K562 (cell line): ENCODE measurements around the gene TMEM176B. TPM values are rescaled to one million over a fixed set of nuclear protein-coding genes. Genes with fewer than 3 reads are reported as not detected.
"Not testable (repeated sequence)": the region's sequence is repeated elsewhere in the genome, so short reads cannot be mapped to it uniquely, and the experiment has no call there.

Experiments
- ATAC-seq: fragments of 200-7000 bp; cut with Tn5 transposase; 3 replicates; pipeline ENCODE4 v1.9.1; 2020; ENCODE audit warnings: moderate library complexity
- BruUV-seq: library from RNA; stranded (reverse); fragments of 400-500 nt; replicated peaks from 2 replicates; lab custom pipeline; 2021; lab: Mats Ljungman, UMichigan
- CTCF ChIA-PET: fragments of 300-600 bp; formaldehyde crosslinking; extraction: SDS; loops from one replicate; lab custom pipeline; 2021; ENCODE audit warnings: low intra/inter-chr PET ratio; lab: Yijun Ruan, JAX
- POLR2A ChIA-PET: fragments of 300-600, 350-650 bp; sonication (Branson Sonifier 250); formaldehyde crosslinking; extraction: SDS; loops from one replicate; lab custom pipeline; 2021; ENCODE audit warnings: antibody characterized with exemption, inconsistent platforms; lab: Yijun Ruan, JAX
- DNase-seq, 4 experiments: peaks; one replicate each; pipeline versions ENCODE4 v3.0.0 to v3.0.0-alpha.2; 2011 to 2018; ENCODE audit warnings: low spot score in 3 of 4, mixed read lengths in 3 of 4; ENCODE audit errors: extremely low read depth in 1 of 4
- FAIRE-seq: peaks from 2 replicates; lab custom pipeline; 2011; peaks lifted over from hg19 to GRCh38; lab: Jason Lieb, UNC
- H2AFZ ChIP-seq: 2 replicates; pipeline ENCODE4 v1.6.0; 2011; ENCODE audit warnings: low read depth, low read length, control low read depth, inconsistent platforms
- H3K27ac ChIP-seq: fragments of 200-600 bp; 3 replicates; pipeline ENCODE4 v1.8.0; 2011; ENCODE audit warnings: low read depth, mild to moderate bottlenecking, control low read depth, inconsistent platforms, low read length, moderate library complexity, mixed read lengths; ENCODE audit errors: extremely low read depth
- H3K27me3 ChIP-seq, 2 experiments: fragments of 300-600 bp in 1 of 2; 2 replicates in 1 of 2; 3 replicates in 1 of 2; pipeline versions ENCODE4 v1.6.0 to v1.8.0; 2011; ENCODE audit warnings: inconsistent platforms in 2 of 2, low read length in 2 of 2, mild to moderate bottlenecking in 1 of 2, mixed read lengths in 1 of 2, moderate library complexity in 1 of 2; ENCODE audit not compliant: control insufficient read depth in 2 of 2, insufficient read depth in 2 of 2
- H3K36me3 ChIP-seq: fragments of 300-600 bp; 3 replicates; pipeline ENCODE4 v1.8.0; 2011; ENCODE audit warnings: mild to moderate bottlenecking, low read length, inconsistent platforms; ENCODE audit not compliant: control insufficient read depth, insufficient read depth
- H3K4me1 ChIP-seq, 2 experiments: fragments of 200-600 bp in 1 of 2; replicated peaks in 1 of 2; 2 replicates in 1 of 2; 3 replicates in 1 of 2; pipeline versions ENCODE4 v1.5.1 to v1.8.0; 2011; ENCODE audit warnings: inconsistent platforms in 2 of 2, low read length in 2 of 2, mild to moderate bottlenecking in 1 of 2, mixed read lengths in 1 of 2, moderate library complexity in 1 of 2; ENCODE audit not compliant: control insufficient read depth in 2 of 2, insufficient read depth in 2 of 2
- H3K4me2 ChIP-seq: 2 replicates; pipeline ENCODE4 v1.6.1; 2011; ENCODE audit warnings: low read length, control low read depth, inconsistent platforms, mixed read lengths; ENCODE audit not compliant: insufficient read depth
- H3K4me3 ChIP-seq: fragments of 200-600 bp; sonication (generic), shearing (Covaris generic); 2 replicates; pipeline ENCODE4 v1.5.1; 2016; ENCODE audit warnings: control low read depth, inconsistent platforms
- H3K79me2 ChIP-seq: fragments of 200-600 bp; 3 replicates; pipeline ENCODE4 v1.8.0; 2011; ENCODE audit warnings: low read length, inconsistent platforms; ENCODE audit not compliant: control insufficient read depth, insufficient read depth
- H3K9ac ChIP-seq, 2 experiments: 2 replicates each; pipeline versions ENCODE4 v1.6.0 to v1.6.1; 2011; ENCODE audit warnings: low read depth in 2 of 2, low read length in 2 of 2, control low read depth in 1 of 2, inconsistent platforms in 1 of 2, mild to moderate bottlenecking in 1 of 2, mixed read lengths in 1 of 2; ENCODE audit not compliant: insufficient read depth in 1 of 2
- H3K9me1 ChIP-seq: one replicate; pipeline ENCODE4 v1.6.0; 2011; ENCODE audit warnings: inconsistent platforms, mild to moderate bottlenecking, low read length, moderate library complexity; ENCODE audit not compliant: control insufficient read depth, insufficient read depth
- H3K9me3 ChIP-seq: replicated peaks from 2 replicates; pipeline ENCODE4 v1.5.1; 2011; ENCODE audit warnings: low read depth, low read length, inconsistent platforms; ENCODE audit not compliant: control insufficient read depth, insufficient read depth
- H4K20me1 ChIP-seq: replicated peaks from 2 replicates; pipeline ENCODE4 v1.6.1; 2011; ENCODE audit warnings: low read length, inconsistent platforms, mixed read lengths; ENCODE audit not compliant: control insufficient read depth, insufficient read depth
- BMI1 ChIP-seq: fragments of 150-350 bp; IDR thresholded peaks from 2 replicates; pipeline ENCODE4 v1.6.1; 2014; ENCODE audit warnings: low read length
- CHCHD3 ChIP-seq: fragments of 250-450 bp; sonication (Bioruptor Pico); IDR thresholded peaks from 2 replicates; pipeline ENCODE4 v2.1.2; 2022; ENCODE audit warnings: mild to moderate bottlenecking
- E2F3 ChIP-seq: fragments of 250-450 bp; sonication (Bioruptor Pico); IDR thresholded peaks from 2 replicates; pipeline ENCODE4 v1.4.0; 2020; ENCODE audit warnings: mild to moderate bottlenecking
- NBN ChIP-seq: fragments of 450-650 bp; IDR thresholded peaks from 2 replicates; pipeline ENCODE4 v1.6.1; 2016; ENCODE audit warnings: low read depth, mild to moderate bottlenecking
- NR4A1 ChIP-seq, 2 experiments: fragments of 250-450 bp in 1 of 2; fragments of 450-650 bp in 1 of 2; sonication (Bioruptor Pico) in 1 of 2; IDR thresholded peaks; 2 replicates each; pipeline versions ENCODE4 v1.4.0 to v1.6.1; 2016 to 2020; ENCODE audit warnings: mild to moderate bottlenecking in 2 of 2, missing compliant biosample characterization in 1 of 2, missing genetic modification characterization in 1 of 2, moderate library complexity in 1 of 2
- RAD21 ChIP-seq, 2 experiments: fragments of 250-450 bp in 1 of 2; fragments of 450-650 bp in 1 of 2; sonication (Bioruptor Pico) in 1 of 2; formaldehyde crosslinking in 1 of 2; IDR thresholded peaks in 1 of 2; conservative IDR thresholded peaks in 1 of 2; 2 replicates each; pipeline versions ENCODE4 v1.4.0 to v1.8.0; 2020 to 2022; ENCODE audit warnings: mild to moderate bottlenecking in 2 of 2, moderate library complexity in 1 of 2
- SMC3 ChIP-seq: conservative IDR thresholded peaks from 2 replicates; pipeline ENCODE4 v1.6.1; 2011; ENCODE audit warnings: low read depth, low read length, improper control_type of control experiment; ENCODE audit not compliant: insufficient read depth
- SREBF1 ChIP-seq: fragments of 150-350 bp; IDR thresholded peaks from 2 replicates; pipeline ENCODE4 v1.6.1; 2014; ENCODE audit warnings: antibody characterized with exemption, low read depth, low read length, borderline replicate concordance
- TAF1 ChIP-seq: IDR thresholded peaks from 2 replicates; pipeline ENCODE4 v1.6.1; 2011; ENCODE audit warnings: mild to moderate bottlenecking, low read length, moderate library complexity; ENCODE audit not compliant: insufficient read depth, control insufficient read depth, severe bottlenecking; ENCODE audit errors: extremely low read depth
- ZFP1 ChIP-seq: fragments of 450-650 bp; formaldehyde crosslinking; IDR thresholded peaks from 2 replicates; pipeline ENCODE4 v1.4.0; 2020; ENCODE audit warnings: mild to moderate bottlenecking, mixed read lengths
- ZNF311 ChIP-seq: fragments of 250-450 bp; sonication (Bioruptor Pico); IDR thresholded peaks from 2 replicates; pipeline ENCODE4 v1.4.0; 2020; ENCODE audit warnings: mild to moderate bottlenecking, moderate library complexity
- ZNF408 ChIP-seq: fragments of 250-450 bp; sonication (Bioruptor Pico); IDR thresholded peaks from 2 replicates; pipeline ENCODE4 v1.4.0; 2020; ENCODE audit warnings: low read depth, mild to moderate bottlenecking, moderate library complexity
- ZNF655 ChIP-seq: fragments of 250-450 bp; sonication (Bioruptor Pico); IDR thresholded peaks from 2 replicates; pipeline ENCODE4 v1.5.0; 2021
- WGBS: fragments of 100-300 bp; shearing (Covaris generic); methylation state at CpG from one replicate; pipeline ENCODE4 v1.1.6; 2016; ENCODE audit warnings: low coverage, mixed read lengths; ENCODE audit not compliant: insufficient coverage; ENCODE audit errors: missing lambda C conversion rate; 5-methylcytosine and 5-hydroxymethylcytosine counted together
- in situ Hi-C: fragments of 300-500 bp; cut with MboI; formaldehyde crosslinking; loops from 4 replicates; pipeline ENCODE4 v1.15.0; 2018; ENCODE audit warnings: inconsistent platforms, mixed read lengths
- intact Hi-C: fragments of 100-400 bp; cut with micrococcal nuclease; formaldehyde crosslinking; loops from 2 replicates; pipeline ENCODE4 v1.14.2; 2022
- polyA plus RNA-seq, 8 experiments: library from polyadenylated mRNA; depleted of rRNA in 4 of 8; stranded (reverse) in 5 of 8; unstranded in 3 of 8; fragments of >200 nt; fragmentation: Nextera tagmentation in 2 of 8; fragmentation: Illumina TruSeq in 1 of 8; extraction: Ambion mirVana in 2 of 8; extraction: Trizol in 1 of 8; gene quantifications; 2 replicates each; pipeline versions ENCODE4 v1.2.1 to v1.2.3, GENCODE V29; 2011 to 2014; ENCODE audit warnings: inconsistent platforms in 1 of 8, missing spikeins in 1 of 8
- total RNA-seq, 7 experiments: library from RNA; depleted of rRNA in 6 of 7; stranded (reverse); fragments of >200 nt in 6 of 7; fragmentation: Illumina TruSeq in 2 of 7; extraction: Trizol in 2 of 7; gene quantifications; 2 replicates each; pipeline versions ENCODE4 v1.2.1 to v1.2.3, GENCODE V29; 2011 to 2021; ENCODE audit warnings: low replicate concordance in 1 of 7

Gene TMEM176B
- total and polyA plus RNA-seq, 9 of the 15 experiments (the other 6 are each of a cell fraction or from before 2014, with no cell fraction given), result 0.19 to 0.60 TPM; not detected in 7

- ATAC-seq, H3K9ac ChIP-seq, H3K9me1 ChIP-seq, intact Hi-C loops, H4K20me1 ChIP-seq, H2AFZ ChIP-seq, H3K79me2 ChIP-seq, H3K36me3 ChIP-seq, H3K4me1 ChIP-seq, DNase-seq, in situ Hi-C loops, FAIRE-seq, H3K27ac ChIP-seq, H3K4me2 ChIP-seq, BruUV-seq, H3K4me3 ChIP-seq, H3K9me3 ChIP-seq: not testable (repeated sequence)
- peaks cover 13 to 29% of the 10 kb centered on the region in 2 experiments; a peak in 4 of 5 replicates for H3K27me3 ChIP-seq
- ChIA-PET POLR2A (interaction anchor here (0.6 to 1.0 kb wide), 3 partner anchors 15 to 322 kb away, joined by 3 read pairs; no protein-coding TSS in a partner anchor), CTCF (interaction anchor here (1.3 kb wide), 1 partner anchor 30 kb away, joined by 3 read pairs; no protein-coding TSS in a partner anchor)
- WGBS, result under 1% methylated on average over 13 of the region's 13 CpGs
Observed at GRCh38 chr7:150807616-150808438, 7.7 kb upstream of the TMEM176B start.

GRCh38 chr7:150806863-150807262 lies 6.7 kb upstream of the TMEM176B start:
- Histone ChIP-seq H3K9me1 (no peaks in the 10 kb centered on the region), H3K4me2 (no peak overlapping the region), H3K79me2 (no peaks in the 10 kb centered on the region), H3K4me1 (no peaks in the 10 kb centered on the region), H3K4me3 (no peak overlapping the region), H2AFZ (no peak overlapping the region), H3K36me3 (no peaks in the 10 kb centered on the region), H3K9me3 (no peaks in the 10 kb centered on the region; the same call in 1 of the 2 replicates), H3K27ac (no peak overlapping the region), H4K20me1 (no peaks in the 10 kb centered on the region), H3K9ac (no peak overlapping the region), H3K27me3 (peaks cover 23 to 38% of the 10 kb centered on the region in 2 experiments; a peak in 4 of 5 replicates)
- no TSS peak for BruUV-seq
- POLR2A ChIA-PET, result no interaction called here
- intact Hi-C loops (no loop called here), in situ Hi-C loops (no loop called here)
- DNase-seq (no peak), ATAC-seq (no peak), FAIRE-seq (no peak)
- 0% methylated on average over 2 of the region's 2 CpGs for WGBS
- CTCF ChIA-PET, result interaction anchor here (1.3 kb wide), 1 partner anchor 29 kb away, joined by 3 read pairs; no protein-coding TSS in a partner anchor
- TF ChIP-seq RAD21 (CRISPR knock-in tag; conservative IDR thresholded peaks at IDR 0.05 in 1 of 2, IDR thresholded peaks at IDR 0.05 in 1 of 2), result peak in 1 of 2 experiments; percentile 22; a peak in 1 of 4 replicates
- no peak for TF ChIP-seq E2F3 (CRISPR knock-in tag)
- no peak for TF ChIP-seq ZNF408 (CRISPR knock-in tag)
- TF ChIP-seq ZNF311 (CRISPR knock-in tag), result no peak
- TF ChIP-seq NBN, result no peak
- TF ChIP-seq SREBF1, result no peak
- no peak for TF ChIP-seq CHCHD3
- no peak for TF ChIP-seq BMI1
- TF ChIP-seq TAF1, result no peak
- TF ChIP-seq ZNF655 (CRISPR knock-in tag), result no peak
- TF ChIP-seq ZFP1 (CRISPR knock-in tag), result no peak
- no peak for TF ChIP-seq NR4A1 (CRISPR knock-in tag; IDR thresholded peaks at IDR 0.05)
- no peak for TF ChIP-seq NR4A1 (tag; IDR thresholded peaks at IDR 0.05)
- TF ChIP-seq SMC3, result 0 out of 2 replicates have a peak, but pooled peaks have one; percentile 17
